GM19023 (cell line): ENCODE measurements around the gene CEACAM7.

Experiments
- ATAC-seq: cut with Tn5 transposase; IDR thresholded peaks from one replicate; pipeline ENCODE4 v1.9.1; 2021; ENCODE audit warnings: mild to moderate bottlenecking, moderate library complexity; ENCODE audit not compliant: unreplicated experiment

The CEACAM7 gene

DNA sequence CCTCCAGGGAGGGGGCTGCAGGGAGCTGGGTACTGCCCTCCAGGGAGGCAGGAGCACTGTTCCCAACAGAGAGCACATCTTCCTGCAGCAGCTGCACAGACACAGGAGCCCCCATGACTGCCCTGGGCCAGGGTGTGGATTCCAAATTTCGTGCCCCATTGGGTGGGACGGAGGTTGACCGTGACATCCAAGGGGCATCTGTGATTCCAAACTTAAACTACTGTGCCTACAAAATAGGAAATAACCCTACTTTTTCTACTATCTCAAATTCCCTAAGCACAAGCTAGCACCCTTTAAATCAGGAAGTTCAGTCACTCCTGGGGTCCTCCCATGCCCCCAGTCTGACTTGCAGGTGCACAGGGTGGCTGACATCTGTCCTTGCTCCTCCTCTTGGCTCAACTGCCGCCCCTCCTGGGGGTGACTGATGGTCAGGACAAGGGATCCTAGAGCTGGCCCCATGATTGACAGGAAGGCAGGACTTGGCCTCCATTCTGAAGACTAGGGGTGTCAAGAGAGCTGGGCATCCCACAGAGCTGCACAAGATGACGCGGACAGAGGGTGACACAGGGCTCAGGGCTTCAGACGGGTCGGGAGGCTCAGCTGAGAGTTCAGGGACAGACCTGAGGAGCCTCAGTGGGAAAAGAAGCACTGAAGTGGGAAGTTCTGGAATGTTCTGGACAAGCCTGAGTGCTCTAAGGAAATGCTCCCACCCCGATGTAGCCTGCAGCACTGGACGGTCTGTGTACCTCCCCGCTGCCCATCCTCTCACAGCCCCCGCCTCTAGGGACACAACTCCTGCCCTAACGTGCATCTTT is 12.5 kb upstream of the CEACAM7 start:
- no peak for ATAC-seq

DNA sequence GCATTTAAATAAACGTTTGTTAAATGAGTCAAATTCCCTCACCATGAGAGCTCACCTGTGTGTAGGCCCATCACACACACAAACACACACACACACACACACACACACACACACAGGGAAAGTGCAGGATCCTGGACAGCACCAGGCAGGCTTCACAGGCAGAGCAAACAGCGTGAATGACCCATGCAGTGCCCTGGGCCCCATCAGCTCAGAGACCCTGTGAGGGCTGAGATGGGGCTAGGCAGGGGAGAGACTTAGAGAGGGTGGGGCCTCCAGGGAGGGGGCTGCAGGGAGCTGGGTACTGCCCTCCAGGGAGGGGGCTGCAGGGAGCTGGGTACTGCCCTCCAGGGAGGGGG is 11.9 kb upstream of the CEACAM7 start:
- ATAC-seq: no peak

DNA sequence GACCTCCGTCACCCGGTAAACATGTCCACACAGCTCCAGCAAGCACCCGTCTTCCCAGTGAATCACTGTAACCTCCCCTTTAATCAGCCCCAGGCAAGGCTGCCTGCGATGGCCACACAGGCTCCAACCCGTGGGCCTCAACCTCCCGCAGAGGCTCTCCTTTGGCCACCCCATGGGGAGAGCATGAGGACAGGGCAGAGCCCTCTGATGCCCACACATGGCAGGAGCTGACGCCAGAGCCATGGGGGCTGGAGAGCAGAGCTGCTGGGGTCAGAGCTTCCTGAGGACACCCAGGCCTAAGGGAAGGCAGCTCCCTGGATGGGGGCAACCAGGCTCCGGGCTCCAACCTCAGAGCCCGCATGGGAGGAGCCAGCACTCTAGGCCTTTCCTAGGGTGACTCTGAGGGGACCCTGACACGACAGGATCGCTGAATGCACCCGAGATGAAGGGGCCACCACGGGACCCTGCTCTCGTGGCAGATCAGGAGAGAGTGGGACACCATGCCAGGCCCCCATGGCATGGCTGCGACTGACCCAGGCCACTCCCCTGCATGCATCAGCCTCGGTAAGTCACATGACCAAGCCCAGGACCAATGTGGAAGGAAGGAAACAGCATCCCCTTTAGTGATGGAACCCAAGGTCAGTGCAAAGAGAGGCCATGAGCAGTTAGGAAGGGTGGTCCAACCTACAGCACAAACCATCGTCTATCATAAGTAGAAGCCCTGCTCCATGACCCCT is 11.3 kb upstream of the CEACAM7 start:
- no peak for ATAC-seq

DNA sequence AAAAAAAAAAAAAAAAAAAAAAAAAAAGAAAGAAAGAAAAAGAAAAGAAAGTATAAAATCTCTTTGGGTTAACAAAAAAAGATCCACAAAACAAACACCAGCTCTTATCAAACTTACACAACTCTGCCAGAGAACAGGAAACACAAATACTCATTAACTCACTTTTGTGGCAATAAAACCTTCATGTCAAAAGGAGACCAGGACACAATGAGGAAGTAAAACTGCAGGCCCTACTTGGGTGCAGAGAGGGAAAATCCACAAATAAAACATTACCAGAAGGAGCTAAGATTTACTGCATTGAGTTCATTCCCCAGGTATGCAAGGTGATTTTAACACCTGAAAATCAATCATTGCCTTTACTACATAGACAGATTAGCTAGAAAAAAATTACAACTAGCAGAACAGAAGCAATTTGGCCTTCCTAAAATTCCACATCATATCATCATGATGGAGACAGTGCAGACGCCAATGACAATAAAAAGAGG is 10.7 kb upstream of the CEACAM7 start:
- ATAC-seq: no peak

DNA sequence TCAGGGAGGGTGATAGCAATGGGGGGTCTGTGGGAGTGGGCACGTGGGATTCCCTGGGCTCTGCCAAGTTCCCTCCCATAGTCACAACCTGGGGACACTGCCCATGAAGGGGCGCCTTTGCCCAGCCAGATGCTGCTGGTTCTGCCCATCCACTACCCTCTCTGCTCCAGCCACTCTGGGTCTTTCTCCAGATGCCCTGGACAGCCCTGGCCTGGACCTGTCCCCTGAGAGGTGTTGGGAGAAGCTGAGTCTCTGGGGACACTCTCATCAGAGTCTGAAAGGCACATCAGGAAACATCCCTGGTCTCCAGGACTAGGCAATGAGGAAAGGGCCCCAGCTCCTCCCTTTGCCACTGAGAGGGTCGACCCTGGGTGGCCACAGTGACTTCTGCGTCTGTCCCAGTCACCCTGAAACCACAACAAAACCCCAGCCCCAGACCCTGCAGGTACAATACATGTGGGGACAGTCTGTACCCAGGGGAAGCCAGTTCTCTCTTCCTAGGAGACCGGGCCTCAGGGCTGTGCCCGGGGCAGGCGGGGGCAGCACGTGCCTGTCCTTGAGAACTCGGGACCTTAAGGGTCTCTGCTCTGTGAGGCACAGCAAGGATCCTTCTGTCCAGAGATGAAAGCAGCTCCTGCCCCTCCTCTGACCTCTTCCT is 9.3 kb upstream of the CEACAM7 start:
- ATAC-seq: no peak

DNA sequence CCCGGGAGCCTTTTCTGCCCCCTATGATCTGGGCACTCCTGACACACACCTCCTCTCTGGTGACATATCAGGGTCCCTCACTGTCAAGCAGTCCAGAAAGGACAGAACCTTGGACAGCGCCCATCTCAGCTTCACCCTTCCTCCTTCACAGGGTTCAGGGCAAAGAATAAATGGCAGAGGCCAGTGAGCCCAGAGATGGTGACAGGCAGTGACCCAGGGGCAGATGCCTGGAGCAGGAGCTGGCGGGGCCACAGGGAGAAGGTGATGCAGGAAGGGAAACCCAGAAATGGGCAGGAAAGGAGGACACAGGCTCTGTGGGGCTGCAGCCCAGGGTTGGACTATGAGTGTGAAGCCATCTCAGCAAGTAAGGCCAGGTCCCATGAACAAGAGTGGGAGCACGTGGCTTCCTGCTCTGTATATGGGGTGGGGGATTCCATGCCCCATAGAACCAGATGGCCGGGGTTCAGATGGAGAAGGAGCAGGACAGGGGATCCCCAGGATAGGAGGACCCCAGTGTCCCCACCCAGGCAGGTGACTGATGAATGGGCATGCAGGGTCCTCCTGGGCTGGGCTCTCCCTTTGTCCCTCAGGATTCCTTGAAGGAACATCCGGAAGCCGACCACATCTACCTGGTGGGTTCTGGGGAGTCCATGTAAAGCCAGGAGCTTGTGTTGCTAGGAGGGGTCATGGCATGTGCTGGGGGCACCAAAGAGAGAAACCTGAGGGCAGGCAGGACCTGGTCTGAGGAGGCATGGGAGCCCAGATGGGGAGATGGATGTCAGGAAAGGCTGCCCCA is 8.5 kb upstream of the CEACAM7 start:
- ATAC-seq: no peak

DNA sequence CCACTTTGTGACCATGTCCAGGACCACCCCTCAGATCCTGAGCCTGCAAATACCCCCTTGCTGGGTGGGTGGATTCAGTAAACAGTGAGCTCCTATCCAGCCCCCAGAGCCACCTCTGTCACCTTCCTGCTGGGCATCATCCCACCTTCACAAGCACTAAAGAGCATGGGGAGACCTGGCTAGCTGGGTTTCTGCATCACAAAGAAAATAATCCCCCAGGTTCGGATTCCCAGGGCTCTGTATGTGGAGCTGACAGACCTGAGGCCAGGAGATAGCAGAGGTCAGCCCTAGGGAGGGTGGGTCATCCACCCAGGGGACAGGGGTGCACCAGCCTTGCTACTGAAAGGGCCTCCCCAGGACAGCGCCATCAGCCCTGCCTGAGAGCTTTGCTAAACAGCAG is 7.7 kb upstream of the CEACAM7 start:
- no peak for ATAC-seq

DNA sequence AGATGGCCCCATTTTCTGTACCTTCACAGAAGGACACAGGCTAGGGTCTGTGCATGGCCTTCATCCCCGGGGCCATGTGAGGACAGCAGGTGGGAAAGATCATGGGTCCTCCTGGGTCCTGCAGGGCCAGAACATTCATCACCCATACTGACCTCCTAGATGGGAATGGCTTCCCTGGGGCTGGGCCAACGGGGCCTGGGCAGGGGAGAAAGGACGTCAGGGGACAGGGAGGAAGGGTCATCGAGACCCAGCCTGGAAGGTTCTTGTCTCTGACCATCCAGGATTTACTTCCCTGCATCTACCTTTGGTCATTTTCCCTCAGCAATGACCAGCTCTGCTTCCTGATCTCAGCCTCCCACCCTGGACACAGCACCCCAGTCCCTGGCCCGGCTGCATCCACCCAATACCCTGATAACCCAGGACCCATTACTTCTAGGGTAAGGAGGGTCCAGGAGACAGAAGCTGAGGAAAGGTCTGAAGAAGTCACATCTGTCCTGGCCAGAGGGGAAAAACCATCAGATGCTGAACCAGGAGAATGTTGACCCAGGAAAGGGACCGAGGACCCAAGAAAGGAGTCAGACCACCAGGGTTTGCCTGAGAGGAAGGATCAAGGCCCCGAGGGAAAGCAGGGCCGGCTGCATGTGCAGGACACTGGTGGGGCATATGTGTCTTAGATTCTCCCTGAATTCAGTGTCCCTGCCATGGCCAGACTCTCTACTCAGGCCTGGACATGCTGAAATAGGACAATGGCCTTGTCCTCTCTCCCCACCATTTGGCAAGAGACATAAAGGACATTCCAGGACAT is 7.0 kb upstream of the CEACAM7 start:
- ATAC-seq: no peak

DNA sequence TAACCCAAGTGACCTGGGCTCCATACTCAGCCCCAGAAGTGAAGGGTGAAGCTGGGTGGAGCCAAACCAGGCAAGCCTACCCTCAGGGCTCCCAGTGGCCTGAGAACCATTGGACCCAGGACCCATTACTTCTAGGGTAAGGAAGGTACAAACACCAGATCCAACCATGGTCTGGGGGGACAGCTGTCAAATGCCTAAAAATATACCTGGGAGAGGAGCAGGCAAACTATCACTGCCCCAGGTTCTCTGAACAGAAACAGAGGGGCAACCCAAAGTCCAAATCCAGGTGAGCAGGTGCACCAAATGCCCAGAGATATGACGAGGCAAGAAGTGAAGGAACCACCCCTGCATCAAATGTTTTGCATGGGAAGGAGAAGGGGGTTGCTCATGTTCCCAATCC is 6.1 kb upstream of the CEACAM7 start:
- no peak for ATAC-seq

DNA sequence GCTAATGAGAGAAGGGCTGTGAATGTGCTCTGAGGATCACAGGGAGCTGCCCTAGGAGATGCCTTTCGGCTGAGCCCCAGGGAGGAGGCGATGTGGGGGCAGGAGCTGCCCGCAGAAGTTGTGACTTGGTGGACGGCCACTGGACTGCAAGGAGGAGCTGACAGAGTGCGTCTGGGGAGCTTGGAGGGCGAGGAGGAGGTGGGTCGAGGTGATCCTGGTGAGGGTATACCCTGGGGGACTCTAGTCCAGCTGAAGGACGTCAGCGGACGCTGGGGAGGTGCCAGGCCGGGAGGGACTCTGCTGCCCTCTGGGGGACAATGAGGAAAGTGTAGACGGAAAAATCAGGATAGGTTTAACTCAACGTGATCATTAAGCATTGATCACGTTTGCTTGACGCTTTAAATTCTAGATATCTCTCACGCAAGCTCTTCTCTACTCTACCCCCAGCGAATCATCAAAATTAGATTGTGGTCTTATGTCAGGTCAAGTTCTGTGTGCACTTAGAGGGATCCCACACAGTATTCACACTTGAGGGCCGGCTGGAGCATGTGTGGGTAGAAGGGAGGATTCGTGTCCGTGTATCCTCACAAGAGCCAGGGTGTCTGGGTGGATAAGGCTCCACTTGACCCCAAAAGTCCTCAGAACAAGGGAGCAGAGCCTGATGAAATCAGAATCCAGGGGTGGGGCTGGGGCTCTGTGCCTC is 3.3 kb upstream of the CEACAM7 start:
- no peak for ATAC-seq

DNA sequence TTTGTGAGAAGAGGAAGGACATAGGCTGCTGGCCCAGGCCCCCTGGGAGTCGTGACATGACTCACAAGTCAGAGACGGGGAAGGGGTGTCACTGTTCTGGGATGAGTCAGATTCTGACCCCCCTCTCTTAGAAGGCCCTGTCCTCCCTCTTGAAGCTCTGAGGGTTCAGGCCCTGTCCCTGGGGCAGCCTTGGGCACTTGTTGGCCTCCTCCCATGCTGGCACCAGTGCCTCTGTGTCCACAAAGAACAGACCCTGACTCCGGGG is 2.7 kb upstream of the CEACAM7 start:
- no peak for ATAC-seq

DNA sequence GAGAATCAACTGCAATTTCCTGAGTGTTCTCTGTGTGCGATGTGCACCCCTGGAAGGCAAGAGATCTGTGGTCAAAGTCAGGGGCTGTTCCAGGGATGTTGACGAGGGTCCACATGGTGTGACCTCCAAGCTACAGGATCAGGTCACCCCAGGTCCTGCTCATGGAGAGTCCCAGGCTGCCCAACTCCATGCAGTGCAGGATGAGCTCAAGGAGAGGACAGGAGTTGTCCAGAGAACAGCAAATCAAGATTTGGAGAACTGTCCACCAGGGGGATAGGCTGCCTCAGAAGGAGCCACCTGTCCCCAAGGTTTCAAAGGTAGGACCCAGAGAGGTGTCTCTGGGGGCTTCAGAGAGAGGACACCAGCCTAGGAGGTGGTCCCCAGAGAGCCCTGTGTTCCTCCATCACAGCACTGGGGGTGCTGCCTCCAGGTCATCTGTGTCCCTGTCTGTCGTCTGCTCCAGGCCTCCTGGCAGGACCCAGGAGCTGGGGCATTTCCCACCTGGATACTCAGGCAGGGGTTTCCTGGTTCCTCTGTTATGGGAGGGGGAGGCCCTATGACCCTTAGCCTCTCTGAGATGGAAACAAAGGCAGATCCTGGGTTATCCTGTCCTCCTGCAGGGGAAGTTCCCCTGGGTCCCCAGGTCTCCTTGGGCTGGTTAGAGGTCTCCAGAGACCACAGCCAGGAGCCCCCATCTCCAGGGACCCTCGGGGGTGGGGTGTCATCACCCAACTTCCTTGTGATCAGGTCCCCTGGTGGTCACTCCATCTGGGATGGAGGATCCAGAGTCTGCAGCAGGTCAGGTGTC is 2.1 kb upstream of the CEACAM7 start:
- no peak for ATAC-seq

DNA sequence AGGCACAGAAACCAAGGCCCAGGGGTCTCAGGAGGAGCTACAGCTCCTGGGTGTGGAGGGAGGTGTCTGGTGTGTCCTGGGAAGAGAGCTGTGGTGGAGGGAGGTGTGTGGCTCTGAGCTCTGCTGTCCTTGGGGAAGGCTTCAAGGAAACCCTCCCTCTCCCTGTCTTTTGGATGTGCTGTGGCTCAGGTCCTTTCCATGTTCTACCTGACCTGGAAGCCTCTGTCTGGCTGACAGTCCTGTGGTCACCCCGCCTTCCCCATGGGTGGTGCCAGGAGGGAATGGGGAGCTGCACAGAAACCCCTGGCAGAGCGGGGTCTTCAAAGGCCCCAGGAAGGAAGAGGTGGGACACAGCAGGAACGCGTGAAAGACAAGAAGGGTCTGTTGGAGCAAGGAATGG is 617 bp upstream of the CEACAM7 start:
- ATAC-seq: no peak

DNA sequence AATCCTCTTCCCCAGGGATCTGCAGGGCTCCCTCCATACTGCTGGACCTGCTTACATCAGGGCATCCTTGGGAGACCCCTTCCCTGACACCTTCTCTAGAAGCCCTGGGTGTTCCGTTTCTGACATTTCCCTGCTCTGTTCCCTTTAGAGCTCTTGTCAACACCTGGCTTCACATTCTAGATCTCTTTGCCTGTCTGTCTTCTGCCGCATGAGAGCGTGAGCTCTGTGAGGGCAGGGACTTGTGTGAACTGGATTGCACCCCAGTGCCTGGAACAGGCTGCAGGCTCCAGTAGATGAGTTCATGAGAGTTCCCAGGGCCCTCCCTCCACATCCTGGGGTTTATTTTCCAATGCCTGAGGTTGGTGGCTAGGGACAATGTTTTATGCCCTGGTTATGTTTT is 651 bp downstream of the CEACAM7 start:
- no peak for ATAC-seq

DNA sequence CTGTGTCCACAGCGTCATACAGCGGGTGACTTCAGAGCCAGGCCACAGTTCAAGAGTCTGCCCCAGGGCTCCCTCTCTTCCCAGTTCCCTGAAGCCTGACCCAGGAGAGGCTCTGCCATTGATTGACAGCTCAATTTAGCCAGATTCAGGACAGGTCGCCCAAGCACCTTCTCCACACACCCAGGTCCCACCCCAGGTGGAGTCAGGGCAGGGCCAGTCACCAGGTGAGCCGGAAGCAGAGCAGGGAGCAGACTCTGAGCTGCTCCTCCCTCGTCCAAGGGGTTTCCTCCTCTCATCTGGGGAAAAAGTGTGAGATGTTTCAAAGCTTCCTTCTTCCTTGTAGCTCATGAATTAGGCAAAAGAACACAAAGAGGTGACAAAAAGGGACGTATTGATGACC is 5.6 kb downstream of the CEACAM7 start:
- ATAC-seq: no peak

DNA sequence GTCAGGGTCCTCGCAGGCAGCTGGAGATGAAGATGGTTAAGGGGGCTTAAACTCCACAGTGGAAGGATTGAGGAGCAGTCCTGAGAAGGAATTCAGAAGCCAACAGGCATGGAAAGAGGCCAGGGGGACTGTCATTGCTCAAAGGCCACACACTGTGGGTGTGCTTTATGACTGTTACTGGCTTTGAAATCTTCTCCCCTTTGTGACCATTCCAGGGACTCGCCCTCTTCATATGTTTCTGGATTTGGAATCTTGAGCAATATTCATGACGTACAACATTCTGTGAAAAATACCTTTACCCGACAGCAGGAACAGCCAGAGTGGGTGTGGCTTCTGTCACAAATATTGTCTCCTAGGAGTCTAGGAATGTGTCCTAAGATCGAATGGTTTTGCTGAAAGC is 16.6 kb downstream of the CEACAM7 start:
- no peak for ATAC-seq

DNA sequence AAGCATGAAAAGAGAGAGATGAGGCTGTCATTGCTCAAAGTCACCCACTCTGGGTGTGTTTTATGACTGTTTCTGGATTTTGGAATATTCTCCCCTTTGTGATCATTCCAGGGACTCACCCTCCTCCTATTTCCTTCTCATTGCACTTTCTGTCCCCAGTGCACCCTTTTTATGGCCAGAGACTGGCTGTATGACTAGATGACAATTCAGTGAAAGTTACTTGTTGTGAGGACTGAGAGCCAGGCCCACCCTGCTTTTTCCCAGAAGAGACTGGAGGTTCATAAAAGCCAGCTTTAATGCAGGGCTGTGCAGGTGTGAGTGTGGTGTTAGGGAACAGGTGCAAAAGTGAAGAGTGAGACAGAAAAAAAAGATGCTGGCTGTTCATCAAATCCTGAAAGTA is 17.3 kb downstream of the CEACAM7 start:
- ATAC-seq: no peak

DNA sequence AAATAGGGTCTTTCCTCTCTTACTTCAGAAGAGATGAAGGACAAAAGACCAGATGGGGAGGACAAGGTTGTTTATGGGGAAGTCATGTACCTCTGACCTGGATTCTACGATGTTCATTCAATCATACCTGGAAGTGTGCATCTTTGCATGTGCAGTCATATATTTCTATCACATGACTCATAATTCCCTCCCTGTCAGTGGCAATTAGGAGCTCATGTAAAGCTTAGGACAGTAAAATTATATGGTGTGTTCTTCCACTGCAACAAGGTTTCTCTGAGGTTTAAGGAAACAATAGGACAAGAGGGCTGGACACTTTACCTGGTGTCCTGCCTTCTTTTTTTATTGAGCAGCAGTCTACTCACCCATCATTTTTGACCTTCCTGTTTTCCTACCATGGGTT is 19.8 kb downstream of the CEACAM7 start:
- ATAC-seq: no peak

DNA sequence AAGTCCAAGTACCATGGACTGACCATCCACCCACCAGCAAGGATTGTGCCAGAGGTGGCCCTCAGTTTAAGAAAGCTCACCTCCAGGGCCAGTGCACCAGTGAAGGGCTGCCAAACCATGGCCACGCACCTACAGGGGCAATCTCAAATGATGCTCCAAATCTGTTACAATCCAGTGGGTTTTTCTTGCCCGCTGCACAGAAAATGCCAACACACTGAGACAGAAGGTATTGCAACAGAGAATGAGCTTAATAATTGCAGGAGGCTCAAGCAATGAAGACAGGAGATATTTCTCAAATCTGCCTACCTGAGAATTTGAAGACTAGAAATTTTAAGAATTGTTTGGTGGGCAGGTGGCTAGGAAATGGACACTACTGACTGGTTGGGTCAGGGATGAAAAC is 22.0 kb downstream of the CEACAM7 start:
- ATAC-seq: no peak
